Activated CD4-positive, alpha-beta T cell treated with anti-CD3 and anti-CD28 coated beads, Interleukin-2, amount 10 ng/mL, durations not matched to agents 24 days and 14 days (primary cell): ENCODE data around the gene SSR4. TPM values are rescaled to one million over a fixed set of nuclear protein-coding genes. Genes with fewer than 3 reads are reported as not detected.

Source experiments
- DNase-seq: peaks from one replicate; pipeline ENCODE4 v3.0.0; 2022
- H3K27ac Mint-ChIP-seq: one replicate; pipeline ENCODE4 v1.8.0; 2022; ENCODE audit warnings: mild to moderate bottlenecking, mixed read lengths
- H3K27me3 Mint-ChIP-seq: one replicate; pipeline ENCODE4 v1.8.0; 2022; ENCODE audit warnings: mixed read lengths
- H3K36me3 Mint-ChIP-seq: one replicate; pipeline ENCODE4 v1.8.0; 2022; ENCODE audit warnings: low read depth, mild to moderate bottlenecking, mixed read lengths
- H3K4me1 Mint-ChIP-seq: one replicate; pipeline ENCODE4 v1.8.0; 2021; ENCODE audit warnings: mixed read lengths
- H3K4me3 Mint-ChIP-seq: one replicate; pipeline ENCODE4 v1.8.0; 2022; ENCODE audit warnings: mild to moderate bottlenecking, moderate library complexity, mixed read lengths
- H3K9me3 Mint-ChIP-seq: one replicate; pipeline ENCODE4 v1.8.0; 2021; ENCODE audit warnings: mixed read lengths
- intact Hi-C: fragments of 100-400 bp; cut with micrococcal nuclease; formaldehyde crosslinking; loops from one replicate; pipeline ENCODE4 v1.15.1; 2023
- total RNA-seq: library from RNA; stranded (reverse); gene quantifications from 2 replicates; pipeline ENCODE4 v1.2.3, GENCODE V29; 2022

The SSR4 gene
- total RNA-seq, 1 donor from 2014 or later: 277 TPM

- Mint-ChIP-seq H3K4me1 (peaks cover 3% of the 10 kb centered on the region), H3K27me3 (peaks cover 33% of the 10 kb centered on the region), H3K27ac (no peak overlapping the region), H3K36me3 (no peaks in the 10 kb centered on the region), H3K9me3 (no peaks in the 10 kb centered on the region), H3K4me3 (no peak overlapping the region)
- DNase-seq: no peak
- intact Hi-C loops: no loop called here
These were observed 36.4 kb downstream of the SSR4 start for GRCh38 chrX:153830640-153831428.

GRCh38 chrX:153831429-153832150 is 37.1 kb downstream of the SSR4 start:
- peaks cover 3% of the 10 kb centered on the region for H3K4me1 Mint-ChIP-seq
- peak overlapping the region; percentile 35 for H3K4me3 Mint-ChIP-seq
- H3K27me3 Mint-ChIP-seq: peaks cover 33% of the 10 kb centered on the region
- H3K9me3 Mint-ChIP-seq: no peaks in the 10 kb centered on the region
- no peak for DNase-seq
- H3K36me3 Mint-ChIP-seq: no peaks in the 10 kb centered on the region
- intact Hi-C loops: no loop called here
- H3K27ac Mint-ChIP-seq: no peak overlapping the region

GRCh38 chrX:153832728-153833127 is 38.3 kb downstream of the SSR4 start:
- intact Hi-C loops: no loop called here
- no peak for DNase-seq
- H3K9me3 Mint-ChIP-seq: no peaks in the 10 kb centered on the region
- peaks cover 23% of the 10 kb centered on the region for H3K27me3 Mint-ChIP-seq
- H3K4me3 Mint-ChIP-seq: no peak overlapping the region
- no peak overlapping the region for H3K27ac Mint-ChIP-seq
- H3K4me1 Mint-ChIP-seq: no peaks in the 10 kb centered on the region
- H3K36me3 Mint-ChIP-seq: no peaks in the 10 kb centered on the region

GRCh38 chrX:153836921-153837320 is 42.5 kb downstream of the SSR4 start:
- Mint-ChIP-seq H3K4me1 (no peaks in the 10 kb centered on the region), H3K27me3 (peaks cover 21% of the 10 kb centered on the region), H3K4me3 (no peak overlapping the region), H3K27ac (no peak overlapping the region), H3K36me3 (no peaks in the 10 kb centered on the region), H3K9me3 (no peaks in the 10 kb centered on the region)
- DNase-seq: no peak
- intact Hi-C loops: no loop called here

GRCh38 chrX:153844509-153845082 is 50.1 kb downstream of the SSR4 start:
- DNase-seq: no peak
- Mint-ChIP-seq H3K36me3 (no peaks in the 10 kb centered on the region), H3K4me3 (no peak overlapping the region), H3K27me3 (peaks cover 27% of the 10 kb centered on the region), H3K4me1 (no peaks in the 10 kb centered on the region), H3K27ac (no peak overlapping the region), H3K9me3 (no peaks in the 10 kb centered on the region)
- intact Hi-C loops: no loop called here

GRCh38 chrX:153845195-153845594 is 50.7 kb downstream of the SSR4 start:
- DNase-seq: no peak
- H3K9me3 Mint-ChIP-seq: no peaks in the 10 kb centered on the region
- no peak overlapping the region for H3K27ac Mint-ChIP-seq
- no peaks in the 10 kb centered on the region for H3K4me1 Mint-ChIP-seq
- intact Hi-C loops: no loop called here
- peaks cover 23% of the 10 kb centered on the region for H3K27me3 Mint-ChIP-seq
- no peak overlapping the region for H3K4me3 Mint-ChIP-seq
- H3K36me3 Mint-ChIP-seq: no peaks in the 10 kb centered on the region

- DNase-seq: no peak
- Mint-ChIP-seq H3K9me3 (no peaks in the 10 kb centered on the region), H3K27me3 (peaks cover 23% of the 10 kb centered on the region), H3K4me1 (no peaks in the 10 kb centered on the region), H3K27ac (no peak overlapping the region), H3K36me3 (no peaks in the 10 kb centered on the region), H3K4me3 (no peak overlapping the region)
- intact Hi-C loops: no loop called here
These were observed 51.4 kb downstream of the SSR4 start for GRCh38 chrX:153845842-153846241.

Other genes starting within 250 kb of the SSR4 start
- 27.3 and 28.7 TPM in 2 replicates for gene CCNQ, start 195.5 kb upstream of the SSR4 start, total RNA-seq
- 0.19 and 0.24 TPM in 2 replicates for gene DUSP9, start 147.5 kb upstream of the SSR4 start, total RNA-seq
- gene PNCK, start 120.9 kb upstream of the SSR4 start, total RNA-seq: 0.36 and 0.84 TPM in 2 replicates
- gene SLC6A8, start 106.7 kb upstream of the SSR4 start, total RNA-seq: 3.5 TPM in 2 replicates
- 154 and 157 TPM in 2 replicates for gene BCAP31, start 70.3 kb upstream of the SSR4 start, total RNA-seq
- 6.6 and 7.7 TPM in 2 replicates for gene ABCD1, start 69.8 kb upstream of the SSR4 start, total RNA-seq
- gene PLXNB3, start 30.4 kb upstream of the SSR4 start, total RNA-seq: 0.43 and 0.49 TPM in 2 replicates
- not detected in 2 replicates for gene SRPK3, start 13.6 kb upstream of the SSR4 start, total RNA-seq
- gene IDH3G, start 293 bp upstream of the SSR4 start, total RNA-seq: 70.2 and 78.8 TPM in 2 replicates
- gene PDZD4, start 35.9 kb downstream of the SSR4 start, total RNA-seq: 0.26 and 0.58 TPM in 2 replicates
- gene L1CAM, start 91.5 kb downstream of the SSR4 start, total RNA-seq: 1.3 and 1.6 TPM in 2 replicates
- not detected in 2 replicates for gene AVPR2, start 110.0 kb downstream of the SSR4 start, total RNA-seq
- gene ARHGAP4, start 131.6 kb downstream of the SSR4 start, total RNA-seq: 135 and 137 TPM in 2 replicates
- 153 and 168 TPM in 2 replicates for gene NAA10, start 140.4 kb downstream of the SSR4 start, total RNA-seq
- 13.7 and 15.1 TPM in 2 replicates for gene RENBP, start 150.0 kb downstream of the SSR4 start, total RNA-seq
- gene HCFC1, start 177.2 kb downstream of the SSR4 start, total RNA-seq: 107 and 109 TPM in 2 replicates
- 2.4 and 3.8 TPM in 2 replicates for gene TMEM187, start 178.1 kb downstream of the SSR4 start, total RNA-seq
- gene IRAK1, start 225.2 kb downstream of the SSR4 start, total RNA-seq: 177 and 192 TPM in 2 replicates